Measurements from ENCODE around the gene ATP4B. TPM values are rescaled to one million over a fixed set of nuclear protein-coding genes. Genes with fewer than 3 reads are reported as not detected.

The ATP4B gene
- total RNA-seq, 1 experiment from 2014 or later: not detected

- H3K27me3 Mint-ChIP-seq (ENCODE audit: insufficient read depth, unreplicated experiment): no peaks in the 10 kb centered on the region
- peaks cover 3% of the 10 kb centered on the region; the same call in 1 of the 2 replicates for H3K36me3 ChIP-seq (ENCODE audit: control insufficient read depth, insufficient read depth, low read length)
Observed at GRCh38 chr13:113599391-113599790, 58.6 kb downstream of the ATP4B start.

More at GRCh38 chr13:113599391-113599790, 58.6 kb downstream of the ATP4B start:
- Histone ChIP-seq H3K4me1 (no peaks in the 10 kb centered on the region), H3K9me3 (no peaks in the 10 kb centered on the region), H3K27me3 (replicated peaks; ENCODE audit: control insufficient read depth, insufficient read depth, low read length) (no peaks in the 10 kb centered on the region), H3K4me3 (ENCODE audit: low read depth, low read length) (no peak overlapping the region)
- H3K4me3 Mint-ChIP-seq (ENCODE audit: unreplicated experiment): no peak overlapping the region
- DNase-seq: peak in 1 of 2 experiments; percentile 19
- BruUV-seq (replicated peaks): no TSS peak
- H3K27ac Mint-ChIP-seq (ENCODE audit: unreplicated experiment): no peak overlapping the region
- intact Hi-C loops (cut with micrococcal nuclease; ENCODE audit: unreplicated experiment): no loop called here
- H3K9me3 Mint-ChIP-seq (ENCODE audit: unreplicated experiment): no peaks in the 10 kb centered on the region
- peaks cover 7% of the 10 kb centered on the region for H3K4me1 Mint-ChIP-seq (ENCODE audit: low read depth, unreplicated experiment)
- ChIA-PET CTCF (no interaction called here), POLR2A (no interaction called here)
- no peak for TF ChIP-seq CTCF (IDR thresholded peaks at IDR 0.05; ENCODE audit: insufficient read depth in 1 of 2, low read depth in 1 of 2, low read length in 1 of 2, severe bottlenecking in 1 of 2, unreplicated experiment in 1 of 2)
- H3K36me3 Mint-ChIP-seq (ENCODE audit: insufficient read depth, unreplicated experiment): peaks cover 78% of the 10 kb centered on the region

Other genes with a start within 250 kb of the ATP4B start
- gene ADPRHL1, start 204.7 kb downstream of the ATP4B start, total RNA-seq (2022): 4.9 and 5.8 TPM in 2 replicates
- 59.4 and 59.9 TPM in 2 replicates for gene DCUN1D2, start 167.5 kb downstream of the ATP4B start, total RNA-seq (2022)
- gene TFDP1, start 73.4 kb downstream of the ATP4B start, total RNA-seq (2022): 136 and 140 TPM in 2 replicates
- 0.19 TPM in 1 of 2 replicates, not detected in the other for gene GRK1, start 9.0 kb upstream of the ATP4B start, total RNA-seq (2022)
- 0.67 and 0.82 TPM in 2 replicates for gene TMEM255B, start 101.0 kb upstream of the ATP4B start, total RNA-seq (2022)
- gene GAS6, start 205.9 kb upstream of the ATP4B start, total RNA-seq (2022): 29.9 and 34.8 TPM in 2 replicates

All from Caco-2 (cell line).